NOMO-1 (cell line): ENCODE results near the gene ITGA6.
A peak's percentile ranks its signal among the peaks of the same experiment; 100 is the strongest.

Experiments
- DNase-seq, 2 experiments: peaks; one replicate each; lab custom pipeline; 2025; ENCODE audit not compliant: unreplicated experiment in 2 of 2; lab: John Stamatoyannopoulos, UW

Gene ITGA6

DNA sequence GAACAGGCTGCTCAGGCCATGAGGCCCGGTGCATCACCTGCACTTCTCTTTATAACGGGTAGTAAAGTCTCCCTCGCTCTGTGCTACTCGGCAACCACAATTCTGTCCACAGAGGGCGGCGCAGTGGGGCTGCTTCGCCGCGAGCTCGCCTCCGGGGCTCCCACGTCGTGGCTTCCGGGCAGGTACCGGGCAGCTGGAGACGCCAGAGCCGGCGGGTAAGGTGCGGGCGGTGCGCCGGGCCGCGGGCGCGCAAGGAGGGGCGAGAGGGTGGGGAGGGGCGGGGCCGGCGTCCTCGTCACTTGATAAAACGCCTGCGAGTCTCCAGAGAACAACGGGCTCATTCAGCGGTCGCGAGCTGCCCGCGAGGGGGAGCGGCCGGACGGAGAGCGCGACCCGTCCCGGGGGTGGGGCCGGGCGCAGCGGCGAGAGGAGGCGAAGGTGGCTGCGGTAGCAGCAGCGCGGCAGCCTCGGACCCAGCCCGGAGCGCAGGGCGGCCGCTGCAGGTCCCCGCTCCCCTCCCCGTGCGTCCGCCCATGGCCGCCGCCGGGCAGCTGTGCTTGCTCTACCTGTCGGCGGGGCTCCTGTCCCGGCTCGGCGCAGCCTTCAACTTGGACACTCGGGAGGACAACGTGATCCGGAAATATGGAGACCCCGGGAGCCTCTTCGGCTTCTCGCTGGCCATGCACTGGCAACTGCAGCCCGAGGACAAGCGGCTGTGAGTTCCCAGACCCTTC is at the start of gene ITGA6:
Gene ITGA6, plus strand, starts transcription at position 331 of the 734 bp plus-strand sequence.
- peak; percentile 53 to 66 for DNase-seq

- peak; percentile 91 to 98 for DNase-seq
Observed at GRCh38 chr2:172380436-172381274, 46.7 kb upstream of the ITGA6 start.

- DNase-seq = peak in 1 of 2 experiments; percentile 35
Observed at GRCh38 chr2:172381275-172382027, 45.9 kb upstream of the ITGA6 start.

- DNase-seq = no peak
Observed at GRCh38 chr2:172387361-172387760, 40.0 kb upstream of the ITGA6 start.

DNA sequence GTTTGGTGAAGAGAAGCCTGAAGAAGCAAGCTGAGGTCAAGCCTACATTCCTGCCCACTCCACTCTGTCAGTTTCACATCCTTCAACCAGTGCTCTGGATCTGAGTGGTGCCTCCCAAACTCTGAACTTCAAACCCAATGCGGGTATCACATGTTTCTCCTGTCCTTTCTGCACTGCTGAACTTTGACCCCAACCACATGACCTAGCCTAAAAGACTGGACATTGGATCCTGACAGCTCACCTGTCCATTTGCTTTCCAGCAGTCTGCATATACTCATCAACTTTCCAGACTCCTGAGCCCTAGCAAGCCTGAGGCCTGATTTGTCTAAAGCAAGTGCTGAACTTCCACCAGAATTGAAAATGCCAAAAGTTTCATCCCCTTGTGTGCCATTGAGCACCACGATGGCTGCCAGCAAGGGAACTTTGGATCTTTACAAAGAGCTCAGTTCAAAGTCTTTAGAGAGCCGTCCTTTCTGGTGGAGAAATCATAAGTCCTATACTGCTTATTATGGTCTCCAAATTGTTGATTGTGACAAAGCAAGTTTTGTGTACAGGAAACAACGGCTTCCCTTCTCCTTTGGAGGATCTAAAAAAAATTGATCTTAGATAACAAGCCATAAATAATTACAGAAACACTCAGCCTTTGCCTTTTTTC is 37.6 kb upstream of the ITGA6 start:
- DNase-seq = no peak

DNA sequence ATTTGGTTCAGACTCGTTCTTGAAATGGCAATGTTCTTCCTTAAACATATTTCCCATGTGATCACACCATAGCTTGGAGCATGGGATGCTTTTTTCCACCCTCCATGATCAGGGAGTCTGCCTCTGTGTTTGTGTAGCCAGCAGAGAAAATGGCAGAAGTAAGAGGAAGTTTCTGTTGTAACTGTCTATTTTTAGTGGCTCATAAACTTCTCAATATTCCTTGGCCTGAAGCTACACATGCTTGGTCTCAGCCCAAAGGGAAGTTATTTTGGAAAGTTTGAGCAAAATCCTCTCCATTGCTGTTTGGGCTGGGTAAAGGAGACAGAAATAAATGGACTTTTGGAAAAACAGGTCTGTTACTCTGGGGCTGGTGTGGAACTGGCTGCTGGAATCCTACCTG is 33.4 kb upstream of the ITGA6 start:
- peak in 1 of 2 experiments; percentile 48 for DNase-seq

- DNase-seq = no peak
Observed at GRCh38 chr2:172395503-172395902, 31.9 kb upstream of the ITGA6 start.

- no peak for DNase-seq
Observed at GRCh38 chr2:172397148-172397834, 30.1 kb upstream of the ITGA6 start.

GRCh38 chr2:172398440-172398839 is 28.9 kb upstream of the ITGA6 start:
- DNase-seq = no peak

DNA sequence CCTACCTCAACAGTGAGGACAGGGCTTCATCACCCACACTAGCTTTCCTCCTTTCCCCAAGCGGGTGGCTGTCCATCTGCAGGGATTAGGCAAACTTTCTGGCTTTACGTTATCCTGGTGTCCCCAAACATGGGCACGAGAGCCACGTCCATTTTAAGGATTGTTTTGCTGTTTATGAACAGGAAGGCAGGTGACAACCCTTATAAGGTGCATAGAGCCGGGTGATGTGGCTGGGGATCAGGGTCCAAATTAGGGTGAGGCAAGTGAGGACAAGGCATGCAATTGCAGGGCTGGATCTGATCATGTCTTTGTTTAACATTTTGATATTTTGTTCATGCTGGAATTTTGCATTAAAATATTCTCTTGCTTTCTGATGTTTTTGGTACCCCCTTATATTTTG is 27.6 kb upstream of the ITGA6 start:
- no peak for DNase-seq

- no peak for DNase-seq
Observed at GRCh38 chr2:172402198-172402597, 25.2 kb upstream of the ITGA6 start.

DNA sequence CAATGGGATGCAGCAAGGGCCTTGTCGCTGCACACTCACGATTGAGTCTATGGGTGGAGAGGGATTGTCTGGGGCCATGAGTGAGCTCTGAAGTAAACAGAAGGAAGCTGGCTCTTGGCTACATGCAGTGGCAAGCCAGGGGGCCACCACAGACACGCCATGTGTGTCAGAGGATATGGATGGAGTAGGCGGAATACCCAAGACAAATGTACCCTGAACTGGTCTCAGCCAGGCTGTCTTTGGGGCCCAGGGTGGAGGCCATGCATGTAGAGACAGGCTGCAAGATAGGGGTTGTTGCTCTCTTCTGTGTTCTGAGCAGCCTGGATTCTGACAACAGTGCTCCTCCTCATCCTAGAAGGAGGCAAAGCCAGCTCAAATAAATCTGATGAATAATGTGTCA is 24.0 kb upstream of the ITGA6 start:
- DNase-seq = no peak

- DNase-seq = no peak
Observed at GRCh38 chr2:172403881-172404468, 23.4 kb upstream of the ITGA6 start.

DNA sequence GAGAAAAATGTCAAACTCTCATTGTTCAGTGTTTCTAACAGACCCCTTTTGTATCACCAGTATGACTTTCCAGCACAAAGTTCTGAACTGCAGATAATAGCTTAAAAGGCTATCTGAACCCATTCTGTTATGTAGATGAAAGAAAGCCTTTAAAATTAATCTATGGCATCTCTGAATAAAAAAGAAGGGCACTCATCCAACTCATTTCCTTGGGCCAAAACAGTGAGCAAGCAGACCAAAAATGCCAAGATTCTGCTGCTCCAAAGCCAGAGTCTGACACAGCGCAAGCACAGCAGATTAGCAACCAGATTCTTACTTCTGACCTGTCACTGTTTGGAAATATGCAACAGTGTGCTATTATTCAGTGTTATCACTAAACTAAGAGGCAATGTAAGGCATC is 22.6 kb upstream of the ITGA6 start:
- no peak for DNase-seq

DNA sequence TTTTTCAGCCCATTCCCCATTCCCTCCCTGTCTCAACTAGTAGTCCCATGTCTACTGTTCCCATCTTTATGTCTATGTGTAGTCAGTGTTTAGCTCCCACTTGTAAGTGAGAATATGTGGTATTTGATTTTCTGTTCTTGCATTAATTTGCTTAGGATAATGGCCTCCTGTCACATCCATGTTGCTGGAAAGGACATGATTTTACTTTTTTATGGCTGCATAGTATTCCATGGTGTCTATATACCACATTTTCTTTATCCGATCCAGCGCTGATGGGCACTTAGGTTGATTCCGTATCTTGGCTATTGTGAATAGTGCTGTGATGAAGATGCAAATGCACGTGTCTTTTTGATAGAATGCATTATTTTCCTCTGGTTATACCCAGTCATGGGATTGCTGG is 21.7 kb upstream of the ITGA6 start:
- DNase-seq = no peak

GRCh38 chr2:172408143-172408766 is 19.1 kb upstream of the ITGA6 start:
- no peak for DNase-seq

DNA sequence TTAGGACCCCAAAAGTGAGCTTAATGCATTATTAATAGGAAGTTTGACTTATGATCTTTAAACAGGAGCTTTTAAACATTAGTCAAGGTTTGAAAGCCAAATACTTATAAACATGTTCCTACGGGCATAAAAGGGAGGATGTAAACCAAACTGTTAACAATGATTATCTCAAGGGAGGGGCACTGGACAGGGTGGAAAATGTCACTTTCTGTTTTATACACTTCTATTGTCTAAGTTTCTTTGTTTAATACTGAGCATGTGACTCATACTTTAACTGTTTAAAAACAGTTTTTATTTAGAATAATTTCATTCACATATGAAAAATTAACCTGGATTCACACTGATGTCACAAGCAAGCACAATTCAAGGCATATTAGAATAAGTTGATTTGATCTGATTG is 18.3 kb upstream of the ITGA6 start:
- no peak for DNase-seq

GRCh38 chr2:172412984-172413492 is 14.3 kb upstream of the ITGA6 start:
- DNase-seq = no peak

GRCh38 chr2:172415157-172415864 is 12.1 kb upstream of the ITGA6 start:
- no peak for DNase-seq
